GM21423 (cell line): ENCODE results near the gene RFX7.
"Not testable (repeated sequence)": the region's sequence is repeated elsewhere in the genome, so short reads cannot be mapped to it uniquely, and the experiment has no call there.

Experiments
- ATAC-seq: cut with Tn5 transposase; IDR thresholded peaks from one replicate; pipeline ENCODE4 v1.9.1; 2021; ENCODE audit warnings: mild to moderate bottlenecking, moderate library complexity; ENCODE audit not compliant: unreplicated experiment

Gene RFX7

GRCh38 chr15:56207711-56208110, 36.0 kb downstream of the RFX7 start:
- peak; percentile 37 for ATAC-seq

- ATAC-seq, result peak; percentile 78
Observed at GRCh38 chr15:56207092-56207491, 36.6 kb downstream of the RFX7 start.

DNA sequence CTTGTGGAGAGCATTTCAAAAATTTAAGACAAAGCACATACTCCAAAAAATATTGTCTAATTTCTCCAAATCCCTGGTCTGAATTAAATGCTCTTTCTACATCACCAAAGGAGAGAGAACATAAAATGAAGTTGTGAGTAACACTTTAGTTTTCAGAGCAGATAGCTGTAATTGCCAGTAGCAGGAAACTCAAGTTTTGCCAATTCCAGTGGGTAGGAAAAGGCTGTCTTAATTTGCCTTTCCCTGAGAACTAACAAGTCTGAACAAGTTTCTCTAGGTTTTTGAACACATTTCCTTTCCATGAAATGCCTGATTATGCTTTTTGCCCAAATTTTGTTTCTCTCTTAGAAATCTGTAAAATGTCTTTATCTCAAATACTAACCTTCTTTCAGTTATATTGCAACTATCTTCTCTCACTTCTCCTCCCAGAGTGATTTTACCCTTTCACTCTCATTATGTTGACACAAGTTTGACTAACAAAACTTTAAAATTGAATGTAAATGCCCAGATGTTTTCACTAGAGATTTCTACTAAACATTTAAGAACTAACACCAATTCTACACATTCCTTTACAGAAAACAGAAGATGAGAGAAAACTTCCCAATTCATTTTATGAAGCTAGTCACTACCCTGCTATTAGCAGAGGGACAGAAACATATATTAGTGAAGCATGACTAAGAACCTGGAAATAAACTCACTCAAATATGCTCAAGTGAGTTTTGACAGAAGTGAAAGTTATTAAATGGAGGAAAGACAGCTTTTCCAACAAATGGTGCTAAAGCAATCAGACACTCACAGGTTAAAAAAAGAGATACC, 38.4 kb downstream of the RFX7 start:
- no peak for ATAC-seq

DNA sequence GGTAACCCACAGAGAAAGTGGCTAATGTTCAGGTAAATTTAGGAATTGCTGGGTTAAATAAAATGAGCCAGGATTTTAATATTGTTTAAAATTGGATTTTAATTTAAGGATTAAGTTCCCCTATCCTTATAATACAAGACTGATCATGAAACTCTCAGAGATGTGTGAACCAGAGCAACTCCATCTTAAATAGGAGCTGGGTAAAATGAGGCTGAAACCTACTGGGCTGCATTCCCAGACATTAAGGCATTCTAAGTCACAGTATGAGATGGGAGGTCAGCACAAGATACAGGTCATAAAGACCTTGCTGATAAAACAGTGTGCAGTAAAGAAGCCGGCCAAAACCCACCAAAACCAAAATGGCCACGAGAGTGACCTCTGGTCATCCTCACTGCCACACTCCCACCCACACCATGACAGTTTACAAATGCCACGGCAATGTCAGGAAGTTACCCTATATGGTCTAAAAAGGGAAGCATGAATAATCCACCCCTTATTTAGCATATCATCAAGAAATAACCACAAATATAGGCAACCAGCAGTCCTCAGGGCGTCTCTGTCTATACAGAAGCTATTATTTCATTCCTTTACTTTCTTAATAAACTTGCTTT, 40.3 kb downstream of the RFX7 start:
- ATAC-seq, result not testable (repeated sequence)

DNA sequence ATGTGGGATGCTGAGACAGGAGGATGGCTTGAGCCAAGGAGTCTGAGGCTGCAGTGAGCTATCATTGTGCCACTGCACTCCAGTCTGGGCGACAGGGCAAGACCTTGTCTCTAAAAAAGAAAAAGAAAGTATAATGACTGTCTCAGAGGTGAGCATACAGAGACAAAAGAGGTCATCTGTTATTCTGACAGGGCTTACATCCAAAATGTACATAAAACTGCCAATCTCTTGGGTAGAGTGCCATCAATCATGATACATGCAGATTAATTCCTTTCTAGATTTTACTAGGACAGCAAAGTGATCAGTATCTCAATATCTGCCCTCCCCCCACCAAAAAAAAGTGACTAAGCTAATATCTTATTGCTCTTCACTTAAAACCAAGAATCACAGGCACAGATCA, 41.0 kb downstream of the RFX7 start:
- ATAC-seq, result no peak

GRCh38 chr15:56199038-56199437, 44.6 kb downstream of the RFX7 start:
- ATAC-seq, result peak; percentile 74

DNA sequence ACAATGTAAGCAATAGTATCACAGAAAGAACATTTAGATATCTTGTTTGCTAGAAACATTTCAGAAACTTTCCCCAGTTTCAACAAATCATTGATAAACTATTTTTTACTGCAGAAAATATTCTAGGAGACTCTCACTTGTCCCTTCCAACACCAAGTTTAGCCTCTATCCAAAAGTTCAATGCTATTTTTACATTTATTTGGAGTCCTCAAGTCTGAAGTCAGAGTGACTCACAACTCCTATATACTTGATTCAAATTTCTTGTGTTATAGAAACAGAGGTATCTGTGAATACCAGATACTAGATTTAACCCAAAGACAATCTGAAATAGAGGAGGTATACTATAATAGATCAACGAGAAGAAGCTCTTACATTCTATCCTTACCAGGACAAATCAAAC, 49.6 kb downstream of the RFX7 start:
- ATAC-seq, result no peak

GRCh38 chr15:56192659-56193442, 50.8 kb downstream of the RFX7 start:
- ATAC-seq, result no peak

- ATAC-seq, result no peak
Observed at GRCh38 chr15:56187665-56188064, 56.0 kb downstream of the RFX7 start.

DNA sequence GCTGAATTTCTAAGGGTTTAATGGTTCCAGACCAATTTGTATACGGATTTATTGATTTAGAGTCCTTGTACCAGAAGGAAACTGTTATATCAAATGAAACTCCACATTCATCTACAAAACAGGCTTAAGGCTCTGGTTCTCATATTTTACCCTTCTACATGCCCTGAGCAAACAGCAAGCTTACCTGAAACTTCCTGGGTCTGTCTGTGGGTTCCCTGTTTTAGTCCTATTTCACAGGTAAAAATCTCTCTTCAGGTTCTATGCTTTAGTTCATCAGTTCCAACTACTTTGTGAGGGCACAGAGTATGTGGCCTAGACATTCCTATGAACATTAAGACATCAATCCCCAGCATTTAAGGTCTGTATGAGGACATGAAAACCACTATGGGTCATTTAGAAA, 57.7 kb downstream of the RFX7 start:
- no peak for ATAC-seq

GRCh38 chr15:56184516-56184915, 59.2 kb downstream of the RFX7 start:
- no peak for ATAC-seq

GRCh38 chr15:56180851-56181250, 62.8 kb downstream of the RFX7 start:
- ATAC-seq, result no peak

DNA sequence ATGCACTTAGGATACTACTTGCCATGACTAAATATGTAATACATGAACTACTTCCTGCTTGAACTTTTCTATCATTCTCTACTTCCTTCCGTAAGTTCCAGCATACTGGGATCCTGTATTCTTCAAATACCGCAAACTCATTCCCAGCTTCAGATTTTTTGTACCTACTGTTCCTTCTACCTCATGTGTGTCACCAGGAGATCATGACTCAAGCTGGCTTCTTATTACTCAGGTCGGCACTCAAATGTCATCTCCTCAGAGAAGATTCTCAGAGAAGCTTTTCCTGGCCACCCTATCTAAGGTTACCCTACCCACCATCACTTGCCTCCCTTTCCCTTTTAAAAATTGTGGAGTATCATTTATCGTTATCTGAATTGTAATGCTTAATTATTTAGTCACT, 66.7 kb downstream of the RFX7 start:
- ATAC-seq, result no peak

DNA sequence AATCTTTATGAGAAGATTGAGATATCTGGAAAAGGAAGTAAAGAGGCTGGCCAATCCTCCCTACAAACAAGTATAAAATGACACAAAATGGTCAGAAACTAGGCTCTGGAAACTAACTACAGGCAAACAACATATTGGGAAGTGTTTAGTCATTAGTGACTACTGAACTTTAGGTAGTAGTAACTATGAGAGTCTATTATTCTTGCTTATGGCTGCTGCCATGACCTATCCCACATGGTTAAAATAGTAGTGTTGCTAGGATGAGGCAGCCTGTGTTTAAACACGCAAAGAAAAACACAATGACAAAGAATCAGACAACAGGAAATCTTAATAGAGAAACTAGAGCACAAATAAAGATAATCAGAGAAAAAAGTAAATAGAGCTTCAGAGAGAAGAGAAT, 67.9 kb downstream of the RFX7 start:
- no peak for ATAC-seq

DNA sequence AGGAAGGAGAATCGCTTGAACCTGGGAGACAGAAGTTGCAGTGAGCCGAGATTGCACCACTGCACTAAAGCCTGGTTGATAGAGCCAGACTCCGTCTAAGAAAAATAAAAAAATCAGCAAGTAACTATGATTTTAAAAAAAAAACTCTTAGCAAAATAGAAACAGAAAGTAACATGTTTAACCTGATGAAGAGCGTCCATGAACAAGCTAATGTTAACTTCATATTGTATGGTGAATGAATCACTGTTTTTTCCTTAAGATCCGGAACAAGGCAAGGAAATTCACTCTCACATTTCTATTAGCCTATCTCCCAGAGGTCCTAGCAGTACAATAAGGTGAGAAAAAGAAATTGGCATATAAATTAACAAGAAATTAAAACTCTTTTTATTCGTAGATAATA, 69.0 kb downstream of the RFX7 start:
- no peak for ATAC-seq

DNA sequence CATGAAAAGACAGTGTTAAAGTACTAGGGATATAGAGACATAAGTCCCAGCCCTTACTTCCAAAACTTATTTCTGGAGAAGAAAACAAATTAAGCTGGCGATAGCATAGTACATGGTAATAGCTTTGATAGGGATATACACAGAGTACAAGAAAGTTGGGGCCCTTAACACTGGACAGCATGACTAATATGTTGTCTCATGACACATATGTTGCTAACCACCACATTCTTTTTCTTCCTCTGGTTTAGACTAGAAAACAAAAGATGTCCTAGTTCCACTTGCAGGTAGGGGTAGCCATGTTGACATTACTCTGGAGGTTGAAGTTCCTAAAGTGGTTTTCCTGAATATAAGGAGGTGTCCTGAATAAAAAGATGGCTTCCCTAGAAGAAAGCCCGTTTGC, 75.3 kb downstream of the RFX7 start:
- ATAC-seq, result no peak

- ATAC-seq, result no peak
Observed at GRCh38 chr15:56165234-56165633, 78.4 kb downstream of the RFX7 start.

DNA sequence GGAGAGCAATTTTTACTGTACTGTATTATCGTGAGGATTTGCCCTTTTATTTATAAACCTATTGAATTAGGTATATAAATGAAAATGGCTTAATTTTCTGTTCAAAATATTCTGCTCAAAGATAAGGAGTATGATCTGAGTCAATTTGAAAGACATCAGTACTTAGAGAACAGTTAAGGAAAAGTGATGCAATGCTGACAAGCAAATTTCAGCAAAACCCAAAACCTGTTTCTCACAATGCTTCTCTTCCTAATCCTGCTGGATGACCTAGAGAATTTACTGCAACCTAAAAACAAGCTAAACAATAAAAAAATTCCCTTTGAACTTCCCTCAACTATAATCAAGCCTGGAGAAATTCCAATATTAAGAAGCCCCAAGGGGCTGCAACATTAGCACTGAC, 82.7 kb downstream of the RFX7 start:
- ATAC-seq, result no peak

GRCh38 chr15:56156877-56157276, 86.8 kb downstream of the RFX7 start:
- no peak for ATAC-seq

DNA sequence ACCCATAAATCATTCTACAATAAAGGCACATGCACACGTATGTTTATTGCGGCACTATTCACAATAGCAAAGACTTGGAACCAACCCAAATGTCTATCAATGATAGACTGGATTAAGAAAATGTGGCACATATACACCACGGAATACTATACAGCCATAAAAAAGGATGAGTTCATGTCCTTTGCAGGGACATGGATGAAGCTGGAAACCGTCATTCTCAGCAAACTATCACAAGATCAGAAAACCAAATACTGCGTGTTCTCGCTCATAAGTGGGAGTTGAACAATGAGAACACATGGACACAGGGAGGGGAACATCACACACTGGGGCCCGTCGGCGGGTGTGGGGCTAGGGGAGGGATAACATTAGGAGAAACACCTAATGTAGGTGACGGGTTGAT, 88.4 kb downstream of the RFX7 start:
- not testable (repeated sequence) for ATAC-seq

GRCh38 chr15:56154768-56155167, 88.9 kb downstream of the RFX7 start:
- not testable (repeated sequence) for ATAC-seq

DNA sequence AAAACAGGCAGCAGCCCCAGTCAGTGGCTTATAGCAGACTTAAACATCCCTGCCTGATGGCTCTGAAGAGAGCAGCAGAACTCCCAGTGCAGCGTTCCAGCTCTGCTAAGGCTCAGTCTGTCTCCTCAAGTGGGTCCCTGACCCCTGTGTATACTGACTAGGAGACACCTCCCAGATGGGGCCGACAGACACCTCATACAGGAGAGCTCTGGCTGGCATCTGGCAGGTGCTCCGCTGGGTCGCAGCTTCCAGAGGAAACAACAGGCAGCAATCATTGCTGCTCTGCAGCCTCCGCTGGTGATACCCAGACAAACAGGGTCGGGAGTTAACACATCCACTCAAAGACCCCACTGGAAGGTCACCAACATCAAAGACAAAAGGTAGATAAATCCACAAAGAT, 93.5 kb downstream of the RFX7 start:
- ATAC-seq, result no peak
